Stomach (tissue), 4 donors: ENCODE measurements around the gene PDE4D.

Source experiments
- EP300 ChIP-seq: sonication (generic); formaldehyde crosslinking; IDR thresholded peaks from one replicate; pipeline ENCODE4 v1.6.1; 2017; ENCODE audit warnings: antibody characterized with exemption
- POLR2A ChIP-seq, 4 donors: fragments of 450-650 bp; IDR thresholded peaks; one replicate each; pipeline ENCODE4 v1.6.1; 2016; ENCODE audit warnings: antibody characterized with exemption in 4 of 4, control low read depth in 2 of 4, mild to moderate bottlenecking in 1 of 4, moderate library complexity in 1 of 4
- POLR2AphosphoS5 ChIP-seq, 3 donors: sonication (generic); formaldehyde crosslinking; IDR thresholded peaks; one replicate each; pipeline ENCODE4 v1.6.1; 2016; ENCODE audit warnings: antibody characterized with exemption in 3 of 3
- TF ChIP-seq, protein P1 (sequence below), 7 experiments: fragments of 450-650 bp in 4 of 7; fragments of 200-600 bp in 3 of 7; sonication (generic) in 3 of 7; IDR thresholded peaks; one replicate each; pipeline ENCODE4 v1.5.1; 2016 to 2019; ENCODE audit warnings: antibody characterized with exemption in 7 of 7, control low read depth in 2 of 7, mild to moderate bottlenecking in 1 of 7

DNA sequence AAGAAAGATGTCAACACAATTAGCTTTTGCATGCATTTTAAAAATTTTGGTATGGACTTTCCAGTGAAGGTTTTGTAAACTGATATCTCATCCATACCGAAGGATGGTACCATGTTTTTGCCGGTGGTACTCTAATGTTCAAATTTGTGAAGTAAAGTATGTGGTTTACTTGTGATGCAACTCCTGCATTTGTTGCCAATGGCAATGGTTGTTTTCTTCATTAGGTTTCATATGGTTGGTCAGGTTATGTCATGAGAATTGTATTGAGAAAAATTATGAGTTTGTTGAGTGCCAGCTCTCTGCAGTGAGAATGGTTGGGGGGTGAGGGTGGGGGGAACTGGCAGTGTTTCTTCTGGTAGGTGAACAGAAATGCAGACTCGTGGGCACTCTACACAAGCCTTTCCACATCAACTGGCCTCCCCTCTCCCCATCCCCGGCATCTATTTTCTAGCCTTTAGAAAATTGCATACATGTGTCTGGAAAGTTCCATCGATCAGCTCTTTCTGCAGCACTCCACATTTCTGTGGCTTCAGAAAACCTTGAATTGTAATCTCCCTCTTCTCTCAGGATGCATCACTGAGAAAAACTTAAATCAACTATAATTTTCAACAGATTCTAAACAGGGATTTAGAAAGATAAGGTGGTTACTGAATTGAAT is 107.7 kb downstream of the PDE4D start:
- no peak for TF ChIP-seq POLR2A (IDR thresholded peaks at IDR 0.05)
- TF ChIP-seq, protein P1, sequence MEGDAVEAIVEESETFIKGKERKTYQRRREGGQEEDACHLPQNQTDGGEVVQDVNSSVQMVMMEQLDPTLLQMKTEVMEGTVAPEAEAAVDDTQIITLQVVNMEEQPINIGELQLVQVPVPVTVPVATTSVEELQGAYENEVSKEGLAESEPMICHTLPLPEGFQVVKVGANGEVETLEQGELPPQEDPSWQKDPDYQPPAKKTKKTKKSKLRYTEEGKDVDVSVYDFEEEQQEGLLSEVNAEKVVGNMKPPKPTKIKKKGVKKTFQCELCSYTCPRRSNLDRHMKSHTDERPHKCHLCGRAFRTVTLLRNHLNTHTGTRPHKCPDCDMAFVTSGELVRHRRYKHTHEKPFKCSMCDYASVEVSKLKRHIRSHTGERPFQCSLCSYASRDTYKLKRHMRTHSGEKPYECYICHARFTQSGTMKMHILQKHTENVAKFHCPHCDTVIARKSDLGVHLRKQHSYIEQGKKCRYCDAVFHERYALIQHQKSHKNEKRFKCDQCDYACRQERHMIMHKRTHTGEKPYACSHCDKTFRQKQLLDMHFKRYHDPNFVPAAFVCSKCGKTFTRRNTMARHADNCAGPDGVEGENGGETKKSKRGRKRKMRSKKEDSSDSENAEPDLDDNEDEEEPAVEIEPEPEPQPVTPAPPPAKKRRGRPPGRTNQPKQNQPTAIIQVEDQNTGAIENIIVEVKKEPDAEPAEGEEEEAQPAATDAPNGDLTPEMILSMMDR (IDR thresholded peaks at IDR 0.05) = no peak
- TF ChIP-seq POLR2AphosphoS5 (IDR thresholded peaks at IDR 0.05) = no peak
- TF ChIP-seq EP300 = no peak
